NCI-H128 (cell line): ENCODE data around the gene EMX2.

Experiments
- DNase-seq: peaks from one replicate; lab custom pipeline; 2025; ENCODE audit not compliant: unreplicated experiment; lab: John Stamatoyannopoulos, UW

EMX2 gene

DNA sequence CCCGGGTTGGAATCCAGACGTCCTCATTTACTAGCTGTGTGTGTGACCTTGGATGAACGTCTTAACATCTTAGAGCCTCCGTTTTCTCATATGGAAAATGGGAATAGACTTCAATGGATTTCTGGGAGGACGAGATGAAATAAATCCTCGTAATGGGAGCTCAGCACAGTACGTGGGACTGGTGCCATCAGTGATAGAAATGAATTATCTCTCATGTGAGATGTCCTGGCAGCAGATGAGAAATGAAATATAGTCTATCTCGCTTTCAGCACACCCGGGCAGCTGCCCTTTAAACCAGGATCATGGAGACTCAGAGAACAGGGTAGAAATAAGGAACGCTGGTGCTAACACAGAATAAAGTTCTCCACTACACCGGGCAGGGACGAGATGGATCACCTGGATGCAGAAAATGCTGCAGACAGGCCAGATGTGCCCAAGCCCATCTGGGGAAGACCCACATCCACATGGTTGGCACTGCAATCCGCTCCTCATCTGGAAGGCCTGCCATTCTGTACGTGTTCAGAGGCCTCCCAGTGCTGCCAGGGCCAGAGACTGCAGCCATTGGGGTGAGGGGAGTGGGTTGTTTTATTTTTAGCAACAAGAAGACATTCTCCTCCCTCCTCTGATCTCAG lies 11.1 kb upstream of the EMX2 start:
- no peak for DNase-seq

GRCh38 chr10:117532003-117532385 lies 10.6 kb upstream of the EMX2 start:
- no peak for DNase-seq

DNA sequence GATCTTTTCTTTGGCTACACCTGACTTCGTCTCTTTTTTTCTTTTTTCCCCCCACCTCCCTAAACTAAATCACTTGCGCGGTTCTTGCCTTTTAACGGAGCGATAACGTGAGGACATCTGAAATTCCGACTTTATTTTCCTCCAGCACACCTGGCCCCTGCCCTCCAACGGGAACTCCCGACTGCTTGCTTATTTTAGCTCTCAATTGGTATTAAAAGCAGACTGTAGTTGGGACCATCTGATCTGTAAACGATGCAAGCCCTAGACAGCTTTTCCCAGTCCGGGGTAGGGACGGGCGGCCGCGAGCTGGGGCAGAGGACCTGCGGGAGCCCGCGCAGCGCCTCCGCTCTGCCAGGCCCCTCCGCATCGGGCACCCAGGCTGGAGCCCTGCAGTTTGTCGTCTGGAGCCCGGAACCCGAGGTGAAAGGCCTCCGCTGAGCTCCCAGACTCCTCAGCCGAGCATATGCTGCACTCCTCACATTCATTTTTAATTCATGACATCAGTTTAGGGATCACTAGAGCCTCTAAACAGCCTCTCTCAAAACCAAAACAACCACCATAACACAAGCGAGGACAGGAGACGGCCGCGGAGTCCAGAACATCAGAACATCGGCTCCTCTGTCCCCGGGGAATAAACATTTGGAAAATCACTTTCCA lies 10.0 kb upstream of the EMX2 start:
- no peak for DNase-seq

DNA sequence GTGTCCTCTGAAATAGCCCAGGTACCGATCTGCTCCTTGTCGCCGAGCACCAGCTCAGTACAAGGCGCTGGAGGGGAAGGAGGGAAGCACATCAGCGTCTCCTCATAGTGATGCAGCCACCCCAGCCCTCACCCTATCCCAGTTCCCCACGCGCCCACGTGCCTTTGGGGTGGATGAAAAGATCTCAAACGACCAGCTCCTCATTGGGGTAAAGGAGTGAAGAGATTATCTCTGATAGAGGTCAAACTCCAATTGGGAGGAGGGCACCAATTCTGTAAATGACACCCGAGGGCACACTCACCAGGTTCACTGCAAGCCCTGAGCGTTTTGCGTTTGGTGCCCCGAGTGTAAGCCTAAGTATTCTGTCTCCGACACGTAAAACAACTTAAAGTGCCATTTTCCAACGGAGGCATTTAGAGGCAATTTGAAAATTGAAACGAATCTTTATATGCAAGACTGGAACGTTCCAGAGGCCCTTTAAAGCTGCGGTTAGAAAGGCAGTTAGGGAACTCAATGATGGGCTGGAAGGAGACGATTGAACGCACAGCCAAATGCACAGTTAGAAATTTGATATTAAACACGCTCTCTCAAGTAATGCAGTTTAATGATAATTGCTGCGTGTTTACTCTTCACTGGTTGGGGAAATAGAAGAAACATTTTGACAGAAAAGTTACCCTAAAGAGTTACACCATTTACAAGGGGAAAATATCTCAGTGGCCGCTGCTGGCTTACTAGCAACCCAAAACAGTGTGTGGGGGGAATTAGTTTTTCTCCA lies 8.9 kb upstream of the EMX2 start:
- no peak for DNase-seq

GRCh38 chr10:117534321-117535297 lies 7.9 kb upstream of the EMX2 start:
- DNase-seq, result no peak

DNA sequence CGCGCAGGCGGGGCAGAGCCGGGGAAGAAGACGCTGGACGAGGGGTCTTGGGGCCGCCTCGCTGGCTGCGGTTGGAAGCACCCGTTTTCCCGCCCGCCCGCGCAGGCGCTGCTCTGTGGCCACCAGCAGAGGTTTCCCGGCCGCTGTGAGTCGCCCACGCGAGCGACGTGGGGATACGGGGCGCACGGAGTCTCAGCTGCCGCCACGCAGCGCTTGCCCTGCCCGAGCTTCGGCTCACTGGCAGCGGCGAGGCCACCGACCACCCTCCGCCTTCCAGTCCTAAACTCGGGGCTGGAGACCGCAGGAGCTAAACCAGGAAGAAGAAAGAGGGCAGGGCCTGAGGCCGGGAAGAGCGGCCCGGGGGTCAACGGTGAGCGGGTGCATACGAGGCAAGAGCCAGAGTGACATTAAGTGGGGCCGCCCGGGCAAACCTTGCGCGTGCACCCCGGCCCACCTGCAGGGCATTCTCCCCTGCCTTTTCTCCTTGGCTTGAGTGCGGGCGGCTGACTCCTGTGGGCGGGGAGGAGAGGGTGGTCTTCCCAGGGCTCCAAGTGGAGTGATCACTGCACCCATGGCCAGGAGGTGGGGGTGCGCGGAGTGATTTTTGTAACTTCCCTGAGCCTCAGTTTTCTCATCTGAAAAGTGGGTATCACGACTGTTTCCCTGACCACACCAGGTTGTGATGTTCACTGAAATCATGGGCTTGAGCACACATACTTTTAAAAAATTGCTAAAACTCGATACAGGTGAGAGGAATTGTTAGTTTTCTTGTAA lies 7.1 kb upstream of the EMX2 start:
- no peak for DNase-seq

GRCh38 chr10:117536072-117536865 lies 6.3 kb upstream of the EMX2 start:
- no peak for DNase-seq

- DNase-seq, result no peak
Observed at GRCh38 chr10:117536866-117537435, 5.6 kb upstream of the EMX2 start.

DNA sequence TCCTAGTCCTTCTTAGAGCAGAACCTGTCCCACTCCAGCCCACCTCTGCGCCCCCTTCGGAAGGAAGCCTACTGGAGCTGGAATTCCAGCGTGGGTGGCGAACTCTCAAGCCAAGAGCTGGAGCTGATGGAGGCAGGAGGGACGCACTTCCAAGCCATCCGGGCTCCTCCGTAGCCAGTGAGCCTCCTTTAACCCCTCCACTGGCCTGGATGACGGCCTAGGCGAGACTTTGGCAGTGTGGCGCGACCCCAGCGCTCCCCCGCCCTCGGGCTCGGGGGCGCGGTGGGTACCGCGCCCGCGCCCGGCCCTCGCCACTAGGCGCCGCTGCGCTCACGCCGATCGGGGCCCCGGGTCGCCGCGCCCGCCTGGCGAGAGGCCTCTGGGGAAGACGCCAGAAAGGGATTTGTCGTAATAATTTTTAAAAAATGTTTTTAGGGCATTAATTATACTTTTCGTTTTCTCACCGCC lies 5.1 kb upstream of the EMX2 start:
- DNase-seq, result no peak

GRCh38 chr10:117537904-117538524 lies 4.5 kb upstream of the EMX2 start:
- DNase-seq, result no peak

DNA sequence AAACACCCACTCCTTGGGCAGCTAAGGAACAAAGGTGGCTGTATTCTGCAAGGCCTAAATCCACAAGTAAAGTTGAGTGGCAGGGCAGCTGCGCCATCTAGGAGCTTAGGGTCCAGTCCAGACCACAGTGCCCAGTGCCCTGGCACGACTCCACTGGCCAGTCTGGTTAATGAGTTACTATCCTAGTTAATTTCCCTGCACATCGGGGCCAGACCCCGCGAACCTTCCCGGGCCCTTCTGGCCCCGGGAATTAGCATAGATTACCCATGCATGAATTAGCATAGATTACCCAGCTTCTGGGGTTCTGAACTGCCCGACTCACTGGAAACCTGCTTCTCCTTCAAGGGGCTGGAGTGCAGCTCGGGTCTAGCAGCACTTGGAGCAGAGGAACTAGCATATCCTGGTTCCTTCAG lies 3.2 kb upstream of the EMX2 start:
- DNase-seq, result no peak

- DNase-seq, result no peak
Observed at GRCh38 chr10:117539903-117540639, 2.5 kb upstream of the EMX2 start.

- no peak for DNase-seq
Observed at GRCh38 chr10:117540640-117541404, 1.7 kb upstream of the EMX2 start.

DNA sequence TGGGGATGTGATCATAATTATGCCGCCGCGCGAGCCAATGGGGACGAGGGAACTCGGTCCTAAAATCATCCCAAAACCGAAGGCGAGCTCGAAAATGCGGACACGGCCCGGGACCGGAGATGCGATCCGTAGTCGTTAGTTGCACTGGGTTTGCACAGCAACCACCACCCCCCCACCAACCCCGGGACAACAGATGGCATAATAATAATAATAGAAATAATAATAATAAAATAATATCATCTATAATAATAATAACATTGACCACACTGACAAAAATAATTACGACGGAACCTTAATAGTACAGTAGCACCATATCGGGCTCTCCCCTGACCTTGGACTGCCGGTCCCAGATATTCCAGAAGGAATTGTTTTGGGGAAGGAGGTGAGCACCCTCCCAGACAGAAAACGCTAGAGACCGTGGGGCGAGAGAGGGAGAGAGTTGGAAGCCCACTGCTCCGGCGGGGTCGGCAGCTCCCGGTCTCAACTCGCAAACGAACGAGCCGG lies 1.1 kb upstream of the EMX2 start:
- no peak for DNase-seq

DNA sequence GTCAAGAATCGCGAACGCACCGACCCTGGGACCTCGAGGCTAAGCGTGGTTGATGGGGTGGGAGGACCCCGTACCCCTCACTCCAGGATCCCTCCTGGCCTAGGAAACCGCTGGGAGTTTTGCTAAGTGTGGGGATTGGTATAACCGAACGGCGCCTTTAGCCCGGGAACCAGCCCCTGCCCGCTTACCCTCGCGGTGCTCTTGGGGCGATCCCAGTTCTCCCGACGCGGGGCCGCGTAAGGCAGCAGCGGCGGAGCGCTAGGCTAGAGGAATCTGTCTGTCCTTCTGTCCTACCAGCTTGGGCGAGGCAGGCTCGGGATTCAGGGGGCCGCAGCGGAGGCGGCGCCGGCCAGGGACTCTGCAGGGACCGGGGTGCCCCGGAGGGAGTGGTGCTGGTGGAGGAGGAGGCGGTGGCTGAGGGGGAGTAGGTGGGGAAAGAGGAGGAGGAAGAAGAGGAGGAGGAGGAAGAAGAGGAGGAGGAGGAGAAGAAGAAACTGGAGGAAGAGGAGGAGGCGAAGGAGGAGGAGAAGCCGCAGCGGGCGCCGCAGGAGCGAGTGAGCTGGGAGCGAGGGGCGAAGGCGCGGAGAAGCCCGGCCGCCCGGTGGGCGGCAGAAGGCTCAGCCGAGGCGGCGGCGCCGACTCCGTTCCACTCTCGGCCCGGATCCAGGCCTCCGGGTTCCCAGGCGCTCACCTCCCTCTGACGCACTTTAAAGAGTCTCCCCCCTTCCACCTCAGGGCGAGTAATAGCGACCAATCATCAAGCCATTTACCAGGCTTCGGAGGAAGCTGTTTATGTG lies 439 bp upstream of the EMX2 start:
- DNase-seq, result no peak
